ENCODE measurements around the gene UBE3C.

The UBE3C gene

GRCh38 chr7:157278791-157279724 lies 140.3 kb downstream of the UBE3C start:
- no peak for DNase-seq (ENCODE audit: extremely low spot score)
- POLR2A ChIA-PET: no interaction called here
- CTCF ChIA-PET: no interaction called here
- TF ChIP-seq CTBP1 (IDR thresholded peaks at IDR 0.05; ENCODE audit: borderline replicate concordance) (no peak), ARNT (IDR thresholded peaks at IDR 0.05) (no peak), FOXM1 (IDR thresholded peaks at IDR 0.05; ENCODE audit: borderline replicate concordance) (no peak), TARDBP (IDR thresholded peaks at IDR 0.05) (no peak), BHLHE40 (IDR thresholded peaks at IDR 0.05; ENCODE audit: borderline replicate concordance) (no peak), L3MBTL2 (conservative IDR thresholded peaks at IDR 0.05) (no peak), SP1 (IDR thresholded peaks at IDR 0.05) (no peak), ELF4 (IDR thresholded peaks at IDR 0.05) (no peak), FOXK2 (IDR thresholded peaks at IDR 0.05) (no peak), LEF1 (IDR thresholded peaks at IDR 0.05; ENCODE audit: borderline replicate concordance) (no peak), NFRKB (IDR thresholded peaks at IDR 0.05) (no peak), ZNF384 (IDR thresholded peaks at IDR 0.05) (no peak)
- TF ChIP-seq, protein P1, sequence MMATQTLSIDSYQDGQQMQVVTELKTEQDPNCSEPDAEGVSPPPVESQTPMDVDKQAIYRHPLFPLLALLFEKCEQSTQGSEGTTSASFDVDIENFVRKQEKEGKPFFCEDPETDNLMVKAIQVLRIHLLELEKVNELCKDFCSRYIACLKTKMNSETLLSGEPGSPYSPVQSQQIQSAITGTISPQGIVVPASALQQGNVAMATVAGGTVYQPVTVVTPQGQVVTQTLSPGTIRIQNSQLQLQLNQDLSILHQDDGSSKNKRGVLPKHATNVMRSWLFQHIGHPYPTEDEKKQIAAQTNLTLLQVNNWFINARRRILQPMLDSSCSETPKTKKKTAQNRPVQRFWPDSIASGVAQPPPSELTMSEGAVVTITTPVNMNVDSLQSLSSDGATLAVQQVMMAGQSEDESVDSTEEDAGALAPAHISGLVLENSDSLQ (IDR thresholded peaks at IDR 0.05): no peak

- TF ChIP-seq ARNT (IDR thresholded peaks at IDR 0.05) (no peak), ZNF384 (IDR thresholded peaks at IDR 0.05) (no peak), HDGF (IDR thresholded peaks at IDR 0.05; ENCODE audit: borderline replicate concordance) (no peak)
- CTCF ChIA-PET: no interaction called here
- POLR2A ChIA-PET: no interaction called here
- DNase-seq (ENCODE audit: extremely low spot score): no peak
Observed at GRCh38 chr7:157279741-157280215, 141.1 kb downstream of the UBE3C start.

- CTCF ChIA-PET: no interaction called here
- no peak for TF ChIP-seq HDGF (IDR thresholded peaks at IDR 0.05; ENCODE audit: borderline replicate concordance)
- TF ChIP-seq TARDBP (IDR thresholded peaks at IDR 0.05): no peak
- no peak for TF ChIP-seq CTBP1 (IDR thresholded peaks at IDR 0.05; ENCODE audit: borderline replicate concordance)
- no peak for TF ChIP-seq FOXA1 (IDR thresholded peaks at IDR 0.05)
- no peak for TF ChIP-seq FOXM1 (IDR thresholded peaks at IDR 0.05; ENCODE audit: borderline replicate concordance)
- peak; percentile 7 for DNase-seq (ENCODE audit: extremely low spot score)
- POLR2A ChIA-PET: no interaction called here
Observed at GRCh38 chr7:157280216-157280841, 141.6 kb downstream of the UBE3C start.

- TF ChIP-seq NFRKB (IDR thresholded peaks at IDR 0.05): no peak
- TF ChIP-seq ELF4 (IDR thresholded peaks at IDR 0.05): no peak
- no peak for TF ChIP-seq HDGF (IDR thresholded peaks at IDR 0.05; ENCODE audit: borderline replicate concordance)
- TF ChIP-seq FOXM1 (IDR thresholded peaks at IDR 0.05; ENCODE audit: borderline replicate concordance): no peak
- no peak for TF ChIP-seq FOXK2 (IDR thresholded peaks at IDR 0.05)
- TF ChIP-seq BHLHE40 (IDR thresholded peaks at IDR 0.05; ENCODE audit: borderline replicate concordance): no peak
- TF ChIP-seq TARDBP (IDR thresholded peaks at IDR 0.05): no peak
- no peak for TF ChIP-seq ZNF384 (IDR thresholded peaks at IDR 0.05)
- no peak for TF ChIP-seq LEF1 (IDR thresholded peaks at IDR 0.05; ENCODE audit: borderline replicate concordance)
- TF ChIP-seq ARNT (IDR thresholded peaks at IDR 0.05): no peak
- TF ChIP-seq, protein P1 (IDR thresholded peaks at IDR 0.05): no peak
- no peak for TF ChIP-seq SUZ12 (IDR thresholded peaks at IDR 0.05)
- CTCF ChIA-PET: interaction anchor here (0.9 kb wide), 1 partner anchor 34 kb away, joined by 3 read pairs; no protein-coding TSS in a partner anchor
- POLR2A ChIA-PET: no interaction called here
- DNase-seq (ENCODE audit: extremely low spot score): peak; percentile 10
Observed at GRCh38 chr7:157281221-157281998, 142.7 kb downstream of the UBE3C start.

GRCh38 chr7:157282141-157282801 lies 143.5 kb downstream of the UBE3C start:
- TF ChIP-seq, protein P1 (IDR thresholded peaks at IDR 0.05): no peak
- no peak for TF ChIP-seq NFRKB (IDR thresholded peaks at IDR 0.05)
- no peak for TF ChIP-seq SP1 (IDR thresholded peaks at IDR 0.05)
- no peak for TF ChIP-seq FOXK2 (IDR thresholded peaks at IDR 0.05)
- no peak for TF ChIP-seq HDGF (IDR thresholded peaks at IDR 0.05; ENCODE audit: borderline replicate concordance)
- TF ChIP-seq FOXM1 (IDR thresholded peaks at IDR 0.05; ENCODE audit: borderline replicate concordance): no peak
- TF ChIP-seq TARDBP (IDR thresholded peaks at IDR 0.05): no peak
- no peak for TF ChIP-seq BHLHE40 (IDR thresholded peaks at IDR 0.05; ENCODE audit: borderline replicate concordance)
- TF ChIP-seq SUZ12 (IDR thresholded peaks at IDR 0.05): no peak
- TF ChIP-seq FOXA1 (IDR thresholded peaks at IDR 0.05): no peak
- TF ChIP-seq LEF1 (IDR thresholded peaks at IDR 0.05; ENCODE audit: borderline replicate concordance): no peak
- TF ChIP-seq L3MBTL2 (conservative IDR thresholded peaks at IDR 0.05): no peak
- TF ChIP-seq ZNF384 (IDR thresholded peaks at IDR 0.05): no peak
- ChIA-PET POLR2A (no interaction called here), CTCF (interaction anchor here (0.9 kb wide), 1 partner anchor 35 kb away, joined by 3 read pairs; no protein-coding TSS in a partner anchor)
- no peak for DNase-seq (ENCODE audit: extremely low spot score)

Measured in HEK293T (cell line).